CD4-positive, alpha-beta T cell treated with Interleukin-6 at 100 ng/mL for 8 hours (primary cell): Measurements from ENCODE around the gene ACTR3C.
"Not testable (repeated sequence)": the region's sequence is repeated elsewhere in the genome, so short reads cannot be mapped to it uniquely, and the experiment has no call there.

Experiments used
- DNase-seq: peaks from one replicate; pipeline ENCODE4 v3.0.0-alpha.2; 2020; ENCODE audit warnings: mixed read lengths, low spot score

ACTR3C gene

DNA sequence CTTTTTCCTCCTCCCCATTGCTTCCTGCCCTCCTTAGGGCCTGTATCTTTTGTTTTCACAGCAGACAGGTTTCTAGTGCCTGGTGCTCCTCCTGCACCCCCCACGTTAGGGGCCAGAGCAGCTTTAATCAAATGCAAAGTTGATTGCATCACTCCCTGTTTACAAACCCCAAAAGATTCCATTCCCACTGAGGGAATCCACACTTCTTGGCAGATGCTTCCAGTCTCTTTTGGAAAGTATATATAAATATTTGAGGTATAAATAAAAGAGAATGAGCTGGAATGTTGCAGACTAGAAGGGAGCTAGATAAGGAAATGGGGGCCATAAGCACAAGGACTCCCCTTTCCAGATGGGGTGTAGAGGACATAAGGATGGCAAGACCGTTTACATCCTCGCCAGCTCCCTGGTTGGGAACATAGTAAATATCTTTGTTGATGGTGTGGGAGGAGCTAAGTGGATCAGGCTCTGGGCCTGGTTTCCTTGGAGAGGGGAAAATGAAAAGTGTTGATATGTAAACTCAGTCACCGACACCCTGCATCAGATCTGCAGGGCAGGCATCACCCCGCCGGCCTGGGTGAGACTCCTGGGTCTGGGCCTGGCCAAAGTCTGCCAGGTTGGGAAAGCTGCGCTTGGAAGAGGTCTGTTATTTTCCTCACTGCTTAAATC lies 11.9 kb upstream of the ACTR3C start:
- DNase-seq, result no peak

DNA sequence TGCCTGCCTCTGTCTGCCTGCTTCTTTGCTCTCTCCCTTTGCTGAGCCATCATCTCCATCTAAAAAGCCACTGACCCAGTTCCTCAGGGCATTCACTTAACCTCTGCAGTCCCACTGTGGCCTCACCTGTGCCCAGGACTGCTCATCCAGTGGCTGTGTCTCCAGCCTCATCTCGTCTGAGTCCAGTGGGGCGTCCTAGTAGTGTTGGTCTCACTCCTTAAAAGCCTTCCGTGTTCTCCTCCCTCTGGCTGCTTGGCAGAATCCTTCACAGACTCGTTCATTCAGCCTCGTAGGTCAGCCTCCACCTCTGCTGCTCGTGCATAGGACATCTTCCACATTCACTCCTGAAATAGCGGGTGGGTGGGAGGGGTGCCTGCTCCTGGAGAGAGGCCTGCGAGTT lies 10.8 kb upstream of the ACTR3C start:
- no peak for DNase-seq

DNA sequence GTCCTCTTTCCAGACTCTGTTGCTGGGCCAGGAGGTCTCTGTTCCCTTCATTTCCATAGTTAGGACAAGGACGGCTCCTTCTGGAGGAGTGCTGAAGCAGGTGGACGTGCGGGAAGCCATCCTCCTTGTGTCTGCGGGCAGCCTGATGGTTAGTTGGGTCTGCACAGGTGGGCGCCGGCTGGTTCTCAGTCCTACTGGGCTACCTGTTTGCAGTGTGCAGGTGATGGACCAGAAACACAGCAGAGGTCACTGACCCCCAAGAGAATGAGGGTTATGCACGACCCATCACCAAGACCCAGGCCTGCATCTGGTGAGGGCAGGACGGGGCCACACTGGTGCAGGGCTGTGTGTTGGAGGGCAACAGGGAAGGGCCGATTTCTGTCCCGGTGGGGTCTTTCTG lies 10.3 kb upstream of the ACTR3C start:
- no peak for DNase-seq

DNA sequence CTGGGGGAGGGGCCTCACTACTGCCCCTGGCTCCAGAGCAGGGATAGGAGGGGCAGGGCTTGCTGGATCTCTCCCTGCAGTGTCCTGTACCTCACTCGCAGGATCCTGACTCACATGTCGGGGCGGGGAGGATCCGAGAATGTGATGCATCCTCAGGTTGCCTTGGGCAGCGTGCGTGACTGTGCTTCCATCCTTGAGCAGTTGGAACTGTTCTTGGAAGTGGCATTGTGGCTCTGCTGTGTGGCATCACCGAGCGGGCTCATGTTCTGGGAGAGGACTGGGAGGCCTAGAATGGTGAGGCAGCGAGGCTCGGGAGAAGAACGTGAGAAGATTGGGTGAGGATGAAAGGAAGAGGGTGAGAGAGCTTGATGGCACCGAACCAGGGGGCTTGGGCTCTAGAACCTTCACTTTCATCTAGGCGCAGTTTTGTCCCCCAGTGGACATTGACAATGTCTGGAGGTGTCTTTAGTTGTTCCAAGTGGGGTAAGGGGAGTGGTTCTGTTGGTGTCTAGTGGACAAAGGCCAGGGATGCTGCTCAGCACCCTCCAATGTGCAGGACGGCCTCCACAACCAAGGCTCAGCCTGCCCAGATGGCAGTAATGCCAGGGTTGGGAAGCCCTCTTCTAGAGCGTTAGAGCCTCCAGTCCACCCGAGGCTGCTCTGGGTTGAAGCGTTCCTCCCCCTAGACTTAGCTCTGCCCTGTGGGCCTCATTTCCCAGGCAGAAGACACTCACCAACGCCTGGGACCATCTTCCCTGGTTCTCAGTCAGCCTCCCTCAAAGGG lies 9.7 kb upstream of the ACTR3C start:
- DNase-seq, result no peak

DNA sequence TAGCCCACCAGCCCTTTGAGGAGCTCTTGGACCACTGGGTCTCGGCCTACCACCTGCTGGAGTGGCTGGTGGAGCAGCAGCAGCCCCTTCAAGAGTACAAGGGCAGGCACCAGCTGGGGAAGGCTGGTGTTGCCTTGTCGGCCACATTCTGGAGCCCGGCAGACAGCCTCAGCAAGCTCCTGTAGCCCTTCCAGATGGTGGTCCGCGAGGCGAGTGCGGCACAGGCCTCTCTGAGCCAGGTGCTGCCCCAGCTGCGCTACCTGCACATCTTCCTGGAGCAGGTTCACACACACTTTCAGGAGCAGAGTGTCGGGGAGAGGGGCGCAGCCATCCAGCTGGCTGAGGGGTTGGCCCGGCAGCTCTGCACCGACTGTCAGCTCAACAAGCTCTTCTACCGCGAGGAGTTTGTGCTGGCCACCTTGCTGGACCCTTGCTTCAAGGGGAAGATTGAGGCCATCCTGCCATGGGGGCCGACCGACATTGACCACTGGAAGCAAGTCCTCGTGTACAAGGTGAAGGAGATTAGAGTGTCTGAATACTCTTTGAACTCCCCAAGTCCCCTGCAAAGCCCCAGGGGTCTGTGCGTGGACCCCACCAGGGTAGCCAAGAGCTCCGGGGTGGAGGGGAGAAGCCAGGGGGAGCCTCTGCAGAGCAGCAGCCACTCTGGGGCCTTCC lies 7.0 kb upstream of the ACTR3C start:
- DNase-seq, result no peak

DNA sequence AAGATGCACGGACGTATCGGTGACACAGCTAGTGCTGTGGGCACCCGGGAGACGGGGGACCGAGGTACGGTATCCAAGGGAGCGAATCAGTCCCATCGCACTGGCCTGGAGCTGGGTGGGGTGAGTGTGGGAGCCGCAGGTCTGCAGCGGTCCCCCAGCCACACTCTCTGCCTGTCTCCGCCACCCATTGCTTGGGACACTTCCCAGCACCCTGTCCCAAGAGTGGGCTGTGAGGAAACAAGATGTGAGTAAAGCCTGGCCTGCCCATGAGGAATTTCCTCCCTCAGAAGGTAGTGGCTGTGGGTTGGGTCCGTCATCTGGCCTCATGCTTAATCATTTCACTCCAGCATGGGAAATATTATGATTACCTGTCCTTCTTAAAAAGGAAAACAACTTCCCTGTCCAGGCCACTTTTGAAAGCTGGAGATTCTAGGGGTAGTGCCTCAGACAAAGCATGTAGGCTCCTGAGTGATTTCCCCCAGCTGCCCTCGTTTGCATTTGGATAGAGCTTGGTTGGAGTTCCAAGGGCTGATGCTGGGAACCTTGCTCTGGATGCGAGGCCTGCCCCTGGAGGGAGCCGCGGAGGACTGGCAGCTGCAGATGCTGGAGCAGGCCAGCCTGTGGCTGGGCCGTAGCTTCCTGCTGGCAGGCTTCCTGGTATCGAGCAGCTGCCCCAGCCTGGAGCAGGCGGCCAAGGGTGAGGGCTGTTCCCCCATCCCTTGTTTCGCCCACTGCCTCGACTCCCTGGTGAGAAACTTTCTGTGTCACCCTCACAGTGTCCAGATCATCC lies 6.2 kb upstream of the ACTR3C start:
- DNase-seq, result no peak

GRCh38 chr7:150327308-150327707 lies 4.0 kb upstream of the ACTR3C start:
- no peak for DNase-seq

DNA sequence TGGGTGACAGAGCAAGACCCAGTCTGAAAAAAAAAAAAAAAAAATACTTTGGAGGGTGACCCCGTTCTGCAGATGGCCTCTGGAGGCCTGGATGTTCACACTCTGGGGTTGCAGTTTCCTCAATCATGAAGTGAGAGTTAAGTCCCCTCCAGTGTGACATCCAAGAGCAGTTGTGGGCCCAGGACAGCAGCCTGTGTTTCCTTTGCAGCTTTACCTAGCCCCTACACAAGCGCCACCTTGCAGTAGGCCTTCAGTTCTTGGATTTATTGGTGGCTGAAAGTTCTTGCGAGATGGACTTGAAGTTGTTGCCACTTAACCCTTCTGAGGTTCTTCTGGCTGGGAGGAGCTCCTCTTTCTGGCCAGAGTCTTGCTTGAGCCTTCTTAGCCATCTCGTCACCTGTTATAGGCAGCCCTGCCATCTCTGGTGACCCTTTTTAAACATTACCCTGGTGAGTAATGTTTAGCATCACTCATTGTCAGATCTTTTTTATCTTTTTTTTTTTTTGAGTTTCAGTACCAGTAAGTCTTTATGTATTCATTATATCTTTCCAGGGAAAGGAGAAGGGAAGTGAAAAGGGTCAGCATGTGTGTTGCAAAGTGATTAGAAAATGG lies 3.4 kb upstream of the ACTR3C start:
- DNase-seq, result no peak

DNA sequence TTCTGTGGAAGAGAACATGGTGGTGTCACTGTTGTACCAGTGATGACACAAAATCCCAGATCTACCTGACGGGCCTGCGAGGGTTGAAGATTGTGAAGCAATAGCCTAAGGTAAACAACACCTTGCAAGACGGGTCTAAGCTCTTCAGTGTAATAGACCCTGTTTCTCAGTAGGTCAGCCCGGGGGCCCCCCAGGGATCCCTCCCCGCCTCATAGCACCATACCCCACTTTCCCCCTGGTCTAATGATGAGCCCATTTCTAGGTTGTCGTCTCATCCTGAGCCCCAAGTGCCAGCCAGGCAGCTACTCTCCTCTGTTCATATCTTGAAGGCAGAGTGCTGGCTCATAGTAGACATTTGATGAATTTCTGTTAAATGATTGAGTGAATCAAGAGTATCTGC lies 2.6 kb upstream of the ACTR3C start:
- no peak for DNase-seq

DNA sequence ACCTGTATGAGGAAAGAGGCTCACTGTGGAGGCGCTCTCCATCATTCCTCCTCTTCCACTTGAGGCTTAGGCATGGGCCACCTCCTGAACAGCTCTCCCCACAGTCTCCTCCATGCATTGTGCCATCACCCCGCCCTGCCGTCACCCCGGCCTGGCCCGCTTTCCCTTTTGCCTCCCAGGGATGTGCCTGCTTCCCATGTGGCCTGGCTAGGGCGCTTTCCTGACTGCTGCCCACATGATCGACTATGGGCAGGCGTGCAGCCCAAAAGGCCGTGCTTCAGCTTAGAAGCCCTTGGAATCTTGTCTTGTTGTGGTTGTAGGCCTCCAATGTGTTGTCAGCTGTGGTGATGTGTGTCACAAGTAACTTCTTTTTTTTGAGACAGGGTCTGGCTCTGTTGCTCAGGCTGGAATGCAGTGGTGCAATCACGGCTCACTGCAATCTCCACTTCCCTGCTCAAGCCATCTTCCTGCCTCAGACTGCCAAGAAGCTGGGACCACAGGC lies 1.8 kb upstream of the ACTR3C start:
- no peak for DNase-seq

DNA sequence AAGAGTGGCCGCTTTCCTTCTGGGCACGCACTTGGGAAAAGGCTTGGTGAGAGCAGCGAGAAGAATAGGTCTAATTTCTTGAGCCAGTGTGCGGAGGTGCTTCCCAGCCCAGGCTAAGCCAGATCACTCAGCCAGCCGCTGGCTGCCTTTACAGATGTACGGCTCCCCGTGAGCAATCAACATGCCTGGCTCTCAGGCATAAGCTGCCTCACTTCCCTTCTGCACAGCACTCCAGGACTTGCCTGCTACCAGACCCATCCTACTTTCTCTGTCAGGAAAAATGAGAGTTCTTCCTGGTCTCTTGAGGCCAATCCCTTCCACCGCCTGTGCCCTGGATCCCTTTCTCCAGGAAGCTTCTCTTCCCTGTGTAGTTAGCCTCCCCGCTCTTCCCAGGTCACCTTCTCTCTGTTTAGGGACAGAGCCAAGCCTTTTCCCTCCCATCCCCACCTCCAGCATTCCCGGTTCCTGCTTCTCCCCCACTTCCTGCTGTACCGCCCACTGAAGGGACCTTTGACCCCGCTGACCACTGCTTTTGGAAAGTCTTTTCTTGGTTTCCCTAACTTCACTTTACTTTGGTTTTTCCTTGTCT lies 1.1 kb upstream of the ACTR3C start:
- DNase-seq, result no peak

- DNase-seq, result no peak
These were observed 482 bp upstream of the ACTR3C start for GRCh38 chr7:150323682-150324372.

GRCh38 chr7:150322114-150322832 lies 1.1 kb downstream of the ACTR3C start:
- peak; percentile 39 for DNase-seq

- no peak for DNase-seq
These were observed 1.6 kb downstream of the ACTR3C start for GRCh38 chr7:150321788-150322113.

GRCh38 chr7:150317748-150318444 lies 5.4 kb downstream of the ACTR3C start:
- no peak for DNase-seq

DNA sequence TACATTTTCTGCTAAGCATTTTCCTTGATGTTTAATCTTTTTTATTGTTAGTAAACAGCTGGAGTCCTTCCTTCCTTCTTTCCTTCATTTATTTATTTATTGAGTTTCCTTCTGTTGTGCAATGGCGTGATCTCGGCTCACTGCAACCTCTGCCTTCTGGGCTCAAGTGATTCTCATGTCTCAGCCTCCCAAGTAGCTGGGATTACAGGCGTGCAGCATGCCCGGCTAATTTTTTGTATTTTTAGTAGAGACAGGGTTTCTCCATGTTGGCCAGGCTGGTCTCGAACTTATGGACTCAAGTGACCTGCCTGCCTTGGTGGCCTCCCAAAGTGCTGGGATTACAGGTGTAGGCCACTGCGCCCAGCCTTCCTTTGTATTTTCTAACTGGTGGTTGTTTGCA lies 6.4 kb downstream of the ACTR3C start:
- DNase-seq, result not testable (repeated sequence)

DNA sequence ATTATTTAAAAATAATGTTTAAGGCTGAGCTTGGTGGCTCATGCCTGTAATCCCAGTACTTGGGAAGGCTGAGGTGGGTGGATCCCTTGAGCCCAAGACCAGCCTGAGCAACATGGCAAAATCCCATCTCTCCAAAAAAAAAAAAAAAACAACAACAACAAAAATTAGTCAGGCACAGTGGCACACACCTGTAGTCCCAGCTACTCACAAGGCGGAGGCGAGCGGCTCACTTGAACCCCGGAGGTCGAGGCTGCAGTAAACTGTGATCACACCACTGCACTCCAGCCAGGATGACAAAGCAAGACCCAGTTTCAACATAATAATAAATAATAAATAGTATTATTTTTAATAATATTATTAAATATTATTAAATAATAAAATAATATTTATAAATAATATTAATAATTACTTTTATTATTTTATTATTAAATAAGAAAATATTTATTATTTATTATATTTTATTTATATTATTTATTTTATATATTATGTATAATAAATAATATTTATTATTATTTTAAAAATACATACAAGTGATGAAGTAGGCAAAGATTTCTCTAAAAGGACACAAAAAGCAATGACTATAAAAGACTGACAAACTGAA lies 8.6 kb downstream of the ACTR3C start:
- no peak for DNase-seq

DNA sequence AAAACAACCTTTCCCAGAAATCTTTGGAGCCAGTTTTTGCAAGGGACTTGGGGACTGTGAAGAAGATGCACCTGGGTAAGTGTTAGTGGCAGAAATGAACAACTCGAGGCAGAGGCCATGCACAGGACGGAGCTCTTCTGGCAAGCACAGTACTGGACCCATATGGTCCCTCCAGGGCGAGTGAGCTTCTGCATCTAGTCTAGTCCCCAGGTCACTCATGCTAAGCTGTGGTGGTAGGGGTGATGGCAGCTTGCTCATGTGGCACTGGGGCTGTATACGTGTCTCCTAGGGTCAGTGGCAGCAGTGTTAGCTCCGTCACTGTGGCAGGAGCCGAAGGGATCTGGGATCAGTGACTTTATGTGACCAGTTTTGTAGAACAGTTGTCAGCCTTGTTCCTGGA lies 9.5 kb downstream of the ACTR3C start:
- DNase-seq, result no peak

GRCh38 chr7:150313367-150313809 lies 10.0 kb downstream of the ACTR3C start:
- no peak for DNase-seq
